Vagina (tissue), 2 donors: ENCODE data around the gene SPANXC.
"Not testable (repeated sequence)": the region's sequence is repeated elsewhere in the genome, so short reads cannot be mapped to it uniquely, and the experiment has no call there.

Source experiments
- POLR2A ChIP-seq, 2 donors: fragments of 450-650 bp; IDR thresholded peaks; one replicate each; pipeline ENCODE4 v1.6.1; 2017; ENCODE audit warnings: antibody characterized with exemption in 2 of 2, mild to moderate bottlenecking in 2 of 2, moderate library complexity in 2 of 2
- POLR2AphosphoS5 ChIP-seq, 2 donors: sonication (generic); formaldehyde crosslinking; IDR thresholded peaks; one replicate each; pipeline ENCODE4 v1.9.0; 2017; ENCODE audit warnings: antibody characterized with exemption in 2 of 2, mild to moderate bottlenecking in 2 of 2, low read depth in 1 of 2; ENCODE audit not compliant: insufficient read depth in 1 of 2

- TF ChIP-seq POLR2AphosphoS5 (IDR thresholded peaks at IDR 0.05; ENCODE audit: insufficient read depth in 1 of 2, low read depth in 1 of 2); POLR2A (IDR thresholded peaks at IDR 0.05): not testable (repeated sequence)
These were observed at the start of gene SPANXC for GRCh38 chrX:141242417-141242816.
